Esophagus muscularis mucosa (tissue), 4 donors: ENCODE measurements around the gene MORC3. TPM values are rescaled to one million over a fixed set of nuclear protein-coding genes. Genes with fewer than 3 reads are reported as not detected.
"Not testable (repeated sequence)": the region's sequence is repeated elsewhere in the genome, so short reads cannot be mapped to it uniquely, and the experiment has no call there.

Source experiments
- DNase-seq: peaks from one replicate; pipeline ENCODE4 v3.0.0-alpha.2; 2017; ENCODE audit errors: extremely low spot score
- H3K27ac ChIP-seq, 4 donors: fragments of 200-600 bp; sonication (generic); replicated peaks in 1 of 4; 1 replicate in 3 of 4; 2 replicates in 1 of 4; pipeline ENCODE4 v1.5.1; 2016 to 2019; ENCODE audit warnings: mild to moderate bottlenecking in 1 of 4
- H3K27me3 ChIP-seq, 4 donors: fragments of 200-600 bp; sonication (generic); one replicate each; pipeline versions ENCODE4 v1.5.1 to v1.6.0; 2016 to 2019
- H3K36me3 ChIP-seq, 4 donors: fragments of 200-600 bp; sonication (generic); one replicate each; pipeline ENCODE4 v1.5.1; 2016 to 2019
- H3K4me1 ChIP-seq, 4 donors: fragments of 200-600 bp; sonication (generic); one replicate each; pipeline ENCODE4 v1.5.1; 2016 to 2019
- H3K4me3 ChIP-seq, 4 donors: fragments of 200-600 bp; sonication (generic); 1 replicate in 2 of 4; 2 replicates in 2 of 4; pipeline ENCODE4 v1.5.1; 2016 to 2019; ENCODE audit warnings: mild to moderate bottlenecking in 4 of 4, moderate library complexity in 1 of 4
- H3K9me3 ChIP-seq, 4 donors: fragments of 200-600 bp; sonication (generic); 1 replicate in 3 of 4; 2 replicates in 1 of 4; pipeline ENCODE4 v1.5.1; 2016 to 2019
- CTCF ChIP-seq, 3 experiments: fragments of 200-600 bp in 2 of 3; fragments of 450-650 bp in 1 of 3; sonication (generic) in 2 of 3; IDR thresholded peaks; one replicate each; pipeline ENCODE4 v1.5.1; 2017 to 2019; ENCODE audit warnings: antibody characterized with exemption in 3 of 3, mild to moderate bottlenecking in 2 of 3, moderate library complexity in 1 of 3
- EP300 ChIP-seq: sonication (generic); formaldehyde crosslinking; IDR thresholded peaks from one replicate; pipeline ENCODE4 v1.6.1; 2017; ENCODE audit warnings: antibody characterized with exemption
- POLR2A ChIP-seq: fragments of 450-650 bp; IDR thresholded peaks from one replicate; pipeline ENCODE4 v1.6.1; 2017; ENCODE audit warnings: antibody characterized with exemption, moderate library complexity, mild to moderate bottlenecking, low read depth
- POLR2AphosphoS5 ChIP-seq, 2 donors: sonication (generic); formaldehyde crosslinking; IDR thresholded peaks; one replicate each; pipeline ENCODE4 v1.6.1; 2017; ENCODE audit warnings: antibody characterized with exemption in 2 of 2
- WGBS: methylation state at CpG from one replicate; pipeline ENCODE4 v1.1.5; 2018; 5-methylcytosine and 5-hydroxymethylcytosine counted together
- intact Hi-C: fragments of 100-400 bp; cut with DNase I; formaldehyde crosslinking; loops from one replicate; pipeline ENCODE4 v1.15.1; 2023
- total RNA-seq, 4 donors: library from RNA; depleted of rRNA; stranded (reverse); fragments of >200 nt; gene quantifications; one replicate each; pipeline versions ENCODE4 v1.1.0 to v1.2.1, GENCODE V29; 2016

Gene MORC3
- total RNA-seq, 4 donors from 2014 or later = 32.0 to 41.9 (median 39.2) TPM

GRCh38 chr21:36306872-36307534 lies 13.0 kb upstream of the MORC3 start:
- DNase-seq = no peak
- WGBS = 85% methylated on average over 6 of the region's 6 CpGs
- intact Hi-C loops = no loop called here

GRCh38 chr21:36310016-36310415 lies 10.0 kb upstream of the MORC3 start:
- no peak for DNase-seq
- Histone ChIP-seq H3K36me3 (no peaks in the 10 kb centered on the region), H3K4me1 (no peaks in the 10 kb centered on the region), H3K9me3 (peaks cover 0 to 16% (median 13%) of the 10 kb centered on the region in 4 donors), H3K4me3 (no peak overlapping the region), H3K27me3 (no peaks in the 10 kb centered on the region), H3K27ac (no peak overlapping the region)
- intact Hi-C loops = no loop called here
- WGBS = 94% methylated on average over 7 of the region's 7 CpGs
- TF ChIP-seq POLR2AphosphoS5 (IDR thresholded peaks at IDR 0.05) = no peak
- TF ChIP-seq EP300 = no peak
- TF ChIP-seq POLR2A = no peak
- no peak for TF ChIP-seq CTCF (IDR thresholded peaks at IDR 0.05)

More at GRCh38 chr21:36306872-36307534, 13.0 kb upstream of the MORC3 start:
- H3K36me3 ChIP-seq = no peaks in the 10 kb centered on the region
- H3K27ac ChIP-seq = no peak overlapping the region
- TF ChIP-seq POLR2A = no peak
- no peaks in the 10 kb centered on the region for H3K27me3 ChIP-seq
- peaks cover 0 to 16% (median 13%) of the 10 kb centered on the region in 4 donors for H3K9me3 ChIP-seq
- no peak overlapping the region for H3K4me3 ChIP-seq
- no peaks in the 10 kb centered on the region for H3K4me1 ChIP-seq

DNA sequence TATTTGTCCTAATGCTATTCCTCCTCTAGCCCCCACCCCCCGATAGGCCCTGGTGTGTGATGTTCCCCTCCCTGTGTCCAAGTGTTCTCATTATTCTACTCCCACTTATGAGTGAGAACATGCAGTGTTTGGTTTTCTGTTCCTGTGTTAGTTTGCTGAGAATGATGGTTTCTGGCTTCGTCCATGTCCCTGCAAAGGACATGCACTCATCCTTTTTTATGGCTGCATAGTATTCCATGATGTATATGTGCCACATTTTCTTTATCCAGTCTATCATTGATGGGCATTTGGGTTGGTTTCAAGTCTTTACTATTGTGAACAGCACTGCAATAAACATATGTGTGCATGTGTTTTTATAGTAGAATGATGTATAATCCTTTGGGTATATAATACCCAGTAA lies 6.6 kb upstream of the MORC3 start:
- DNase-seq, H3K4me3 ChIP-seq, H3K27ac ChIP-seq, H3K27me3 ChIP-seq, H3K4me1 ChIP-seq, H3K9me3 ChIP-seq, H3K36me3 ChIP-seq, intact Hi-C loops: not testable (repeated sequence)
- 93% methylated on average over 2 of the region's 2 CpGs for WGBS

GRCh38 chr21:36316045-36316444 lies 4.0 kb upstream of the MORC3 start:
- intact Hi-C loops = loop anchor here (5.0 kb wide), 1 partner anchor 54 kb away; no protein-coding TSS in a partner anchor
- WGBS = 100% methylated on average over 3 of the region's 3 CpGs
- not testable (repeated sequence) for H3K27me3 ChIP-seq, H3K4me3 ChIP-seq, H3K36me3 ChIP-seq, DNase-seq, H3K27ac ChIP-seq, H3K9me3 ChIP-seq, H3K4me1 ChIP-seq

GRCh38 chr21:36316872-36317484 lies 3.0 kb upstream of the MORC3 start:
- no peak overlapping the region for H3K4me3 ChIP-seq
- intact Hi-C loops = loop anchor here (5.0 kb wide), 1 partner anchor 55 kb away; no protein-coding TSS in a partner anchor
- H3K4me1 ChIP-seq = peaks cover 11 to 19% (median 15%) of the 10 kb centered on the region in 4 donors
- DNase-seq = no peak
- H3K27me3 ChIP-seq = no peaks in the 10 kb centered on the region
- no peaks in the 10 kb centered on the region for H3K9me3 ChIP-seq
- TF ChIP-seq CTCF (IDR thresholded peaks at IDR 0.05) = no peak
- no peak for TF ChIP-seq POLR2A
- no peak for TF ChIP-seq EP300
- TF ChIP-seq POLR2AphosphoS5 (IDR thresholded peaks at IDR 0.05) = no peak
- WGBS = 85% methylated on average over 14 of the region's 14 CpGs
- H3K36me3 ChIP-seq = no peaks in the 10 kb centered on the region
- no peak overlapping the region for H3K27ac ChIP-seq

- intact Hi-C loops = loop anchor here (5.0 kb wide), 1 partner anchor 57 kb away; no protein-coding TSS in a partner anchor
- H3K9me3 ChIP-seq, DNase-seq, H3K36me3 ChIP-seq, H3K27me3 ChIP-seq: not testable (repeated sequence)
- 42% methylated on average over 17 of the region's 17 CpGs for WGBS
- peak overlapping the region; percentile 94 to 99 (median 98) for H3K27ac ChIP-seq
- peak overlapping the region; percentile 85 to 96 (median 89) for H3K4me3 ChIP-seq
- H3K4me1 ChIP-seq = peaks cover 30 to 42% (median 39%) of the 10 kb centered on the region in 4 donors
Measured at GRCh38 chr21:36319406-36319766, 611 bp upstream of the MORC3 start.
